PFSK-1 (cell line): ENCODE measurements around the gene RPL10.

Experiments
- FOXP2 ChIP-seq: optimal IDR thresholded peaks from 2 replicates; pipeline ENCODE3; 2011; ENCODE audit warnings: borderline replicate concordance, control low read depth, inconsistent platforms; ENCODE audit not compliant: insufficient read depth; ENCODE audit errors: extremely low read length, extremely low read depth
- POLR2AphosphoS5 ChIP-seq: IDR thresholded peaks from 2 replicates; pipeline ENCODE4 v1.6.1; 2012; ENCODE audit warnings: low read depth, mild to moderate bottlenecking, control low read depth, low read length, moderate library complexity
- REST ChIP-seq, 2 experiments: IDR thresholded peaks; 2 replicates each; pipeline versions ENCODE4 v1.6.1 to v1.8.0; 2011 to 2012; ENCODE audit warnings: low read depth in 2 of 2, low read length in 2 of 2, control low read depth in 1 of 2, inconsistent platforms in 1 of 2, mild to moderate bottlenecking in 1 of 2, moderate library complexity in 1 of 2; ENCODE audit not compliant: insufficient read depth in 1 of 2
- SIN3A ChIP-seq: IDR thresholded peaks from 2 replicates; pipeline ENCODE4 v1.6.1; 2012; ENCODE audit warnings: mild to moderate bottlenecking, low read length, moderate library complexity, borderline replicate concordance; ENCODE audit not compliant: insufficient read depth
- TAF1 ChIP-seq: IDR thresholded peaks from 2 replicates; pipeline ENCODE4 v1.6.1; 2012; ENCODE audit warnings: low read length, control low read depth, borderline replicate concordance; ENCODE audit not compliant: insufficient read depth

- TF ChIP-seq TAF1 (no peak), SIN3A (no peak), POLR2AphosphoS5 (no peak), REST (IDR thresholded peaks at IDR 0.05; ENCODE audit: insufficient read depth in 1 of 2, low read depth in 2 of 2, low read length in 2 of 2) (no peak), FOXP2 (no peak)
Observed at GRCh38 chrX:154372612-154373022, 25.6 kb upstream of the RPL10 start.
